HUES6 (cell line): Measurements from ENCODE around the gene CST4.
"Not testable (repeated sequence)": the region's sequence is repeated elsewhere in the genome, so short reads cannot be mapped to it uniquely, and the experiment has no call there.

Source experiments
- H3K27ac ChIP-seq: 2 replicates; pipeline ENCODE4 v1.7.0; 2013; ENCODE audit warnings: low read depth, mild to moderate bottlenecking, low read length, inconsistent platforms
- H3K27me3 ChIP-seq: 2 replicates; pipeline ENCODE4 v1.6.1; 2013; ENCODE audit warnings: low read length; ENCODE audit not compliant: control insufficient read depth, insufficient read depth
- H3K36me3 ChIP-seq: 2 replicates; pipeline ENCODE4 v1.6.1; 2013; ENCODE audit warnings: low read length; ENCODE audit not compliant: control insufficient read depth, insufficient read depth
- H3K4me1 ChIP-seq: 2 replicates; pipeline ENCODE4 v1.6.1; 2013; ENCODE audit warnings: low read length; ENCODE audit not compliant: control insufficient read depth, insufficient read depth
- H3K4me3 ChIP-seq: 2 replicates; pipeline ENCODE4 v1.5.1; 2013; ENCODE audit warnings: low read depth, low read length
- H3K9ac ChIP-seq: one replicate; pipeline ENCODE4 v1.6.1; 2013; ENCODE audit warnings: mild to moderate bottlenecking, low read length
- H3K9me3 ChIP-seq: 2 replicates; pipeline ENCODE4 v1.6.1; 2013; ENCODE audit warnings: low read depth, low read length; ENCODE audit not compliant: control insufficient read depth, insufficient read depth

The CST4 gene

GRCh38 chr20:23688684-23689398, at the start of gene CST4:
Gene CST4 (minus strand): TSS chr20:23689038. CDS start chr20:23688969, 69 bp downstream.
- not testable (repeated sequence) for H3K27ac ChIP-seq, H3K4me3 ChIP-seq, H3K27me3 ChIP-seq, H3K9ac ChIP-seq, H3K9me3 ChIP-seq, H3K36me3 ChIP-seq
- H3K4me1 ChIP-seq, result peaks cover 14% of the 10 kb centered on the region; the same call in 1 of the 2 replicates

DNA sequence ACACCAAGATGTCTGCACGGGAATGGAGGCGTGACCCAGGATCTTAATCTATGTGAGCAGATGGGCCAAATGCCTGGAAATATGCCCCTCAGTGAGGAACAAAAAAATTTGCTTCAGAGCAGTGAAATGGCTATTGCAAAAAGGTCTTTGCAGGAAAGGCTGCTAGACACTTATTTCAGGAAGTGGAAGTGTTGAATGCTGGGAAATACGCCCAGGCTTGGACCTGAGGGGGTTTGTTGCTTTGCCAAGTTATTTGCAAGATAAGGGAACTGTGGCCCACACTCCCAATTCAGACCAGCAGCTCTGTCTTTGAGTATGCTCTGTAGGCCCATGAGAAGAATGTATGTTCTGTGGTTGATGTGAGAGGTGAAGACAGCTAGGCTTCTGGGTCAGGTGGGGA, 46.6 kb upstream of the CST4 start:
- not testable (repeated sequence) for H3K9ac ChIP-seq, H3K9me3 ChIP-seq, H3K27me3 ChIP-seq, H3K4me3 ChIP-seq, H3K27ac ChIP-seq, H3K36me3 ChIP-seq, H3K4me1 ChIP-seq

DNA sequence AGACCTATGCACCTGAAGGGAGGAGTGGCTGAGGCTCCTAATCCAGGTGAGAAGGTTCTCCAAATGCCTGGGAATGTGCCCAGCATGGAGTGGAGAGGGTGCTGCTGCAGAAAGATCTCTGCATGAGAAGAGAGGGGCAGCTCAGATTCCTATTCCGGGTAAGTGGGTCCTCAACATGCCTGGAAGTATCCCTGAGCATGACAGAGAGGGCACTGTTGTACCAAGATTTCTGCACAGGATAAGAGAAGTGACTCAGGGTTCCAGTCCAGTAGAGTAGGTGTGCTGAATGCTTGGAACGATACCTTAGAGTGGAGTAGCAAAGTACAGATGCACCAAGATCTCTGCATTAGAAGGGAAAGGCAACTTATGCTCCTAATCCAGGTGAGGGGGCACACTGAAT, 46.1 kb upstream of the CST4 start:
- H3K9ac ChIP-seq, H3K9me3 ChIP-seq, H3K36me3 ChIP-seq, H3K4me1 ChIP-seq, H3K27me3 ChIP-seq, H3K4me3 ChIP-seq, H3K27ac ChIP-seq: not testable (repeated sequence)

GRCh38 chr20:23734440-23734839, 45.6 kb upstream of the CST4 start:
- not testable (repeated sequence) for H3K27me3 ChIP-seq, H3K4me1 ChIP-seq, H3K27ac ChIP-seq, H3K36me3 ChIP-seq, H3K9ac ChIP-seq, H3K4me3 ChIP-seq, H3K9me3 ChIP-seq

- H3K27me3 ChIP-seq, result no peaks in the 10 kb centered on the region
Measured at GRCh38 chr20:23727016-23727415, 38.2 kb upstream of the CST4 start.

DNA sequence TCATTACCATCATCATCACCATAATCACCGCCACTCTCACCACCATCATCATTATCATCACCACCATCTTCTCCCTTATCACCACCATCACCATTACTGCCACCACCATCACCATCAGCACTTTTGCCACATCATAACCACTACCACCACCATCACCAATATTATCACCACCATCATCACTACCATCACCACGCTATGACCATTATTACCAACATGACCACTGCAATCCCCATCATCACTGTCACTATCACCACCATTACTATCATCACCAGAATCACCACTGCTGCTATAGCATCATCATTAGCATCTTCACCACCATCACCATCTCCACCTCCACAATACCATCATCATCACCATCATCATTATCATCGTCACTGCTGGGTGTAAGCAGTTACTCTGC, 36.3 kb upstream of the CST4 start:
- Histone ChIP-seq H3K36me3 (no peaks in the 10 kb centered on the region), H3K9me3 (0 out of 2 replicates have a peak, but pooled peaks cover 3% of the 10 kb centered on the region), H3K4me3 (no peak overlapping the region), H3K9ac (no peak overlapping the region), H3K4me1 (no peaks in the 10 kb centered on the region), H3K27ac (no peak overlapping the region), H3K27me3 (no peaks in the 10 kb centered on the region; the same call in 1 of the 2 replicates)

More at GRCh38 chr20:23727016-23727415, 38.2 kb upstream of the CST4 start:
- Histone ChIP-seq H3K9ac (no peak overlapping the region), H3K9me3 (0 out of 2 replicates have a peak, but pooled peaks cover 3% of the 10 kb centered on the region), H3K36me3 (no peaks in the 10 kb centered on the region), H3K4me3 (no peak overlapping the region), H3K4me1 (no peaks in the 10 kb centered on the region), H3K27ac (no peak overlapping the region)

GRCh38 chr20:23723659-23724307, 34.9 kb upstream of the CST4 start:
- H3K9me3 ChIP-seq, H3K27me3 ChIP-seq, H3K4me3 ChIP-seq, H3K9ac ChIP-seq, H3K4me1 ChIP-seq, H3K27ac ChIP-seq, H3K36me3 ChIP-seq: not testable (repeated sequence)

GRCh38 chr20:23722851-23723250, 34.0 kb upstream of the CST4 start:
- H3K9ac ChIP-seq, H3K4me1 ChIP-seq, H3K27me3 ChIP-seq, H3K4me3 ChIP-seq, H3K36me3 ChIP-seq, H3K27ac ChIP-seq, H3K9me3 ChIP-seq: not testable (repeated sequence)

GRCh38 chr20:23721962-23722361, 33.1 kb upstream of the CST4 start:
- no peaks in the 10 kb centered on the region for H3K4me1 ChIP-seq
- H3K27ac ChIP-seq, result no peak overlapping the region
- no peaks in the 10 kb centered on the region; the same call in 1 of the 2 replicates for H3K27me3 ChIP-seq
- H3K9me3 ChIP-seq, result 0 out of 2 replicates have a peak, but pooled peaks cover 3% of the 10 kb centered on the region
- no peak overlapping the region for H3K9ac ChIP-seq
- no peaks in the 10 kb centered on the region for H3K36me3 ChIP-seq
- no peak overlapping the region for H3K4me3 ChIP-seq

GRCh38 chr20:23719351-23719750, 30.5 kb upstream of the CST4 start:
- not testable (repeated sequence) for H3K9ac ChIP-seq

GRCh38 chr20:23711778-23712177, 22.9 kb upstream of the CST4 start:
- H3K9ac ChIP-seq, H3K36me3 ChIP-seq, H3K4me1 ChIP-seq, H3K27ac ChIP-seq, H3K4me3 ChIP-seq, H3K27me3 ChIP-seq, H3K9me3 ChIP-seq: not testable (repeated sequence)

More at GRCh38 chr20:23719351-23719750, 30.5 kb upstream of the CST4 start:
- not testable (repeated sequence) for H3K36me3 ChIP-seq, H3K27ac ChIP-seq, H3K4me3 ChIP-seq, H3K9me3 ChIP-seq, H3K4me1 ChIP-seq, H3K27me3 ChIP-seq
